ENCODE measurements around the gene PTTG2. TPM values are rescaled to one million over a fixed set of nuclear protein-coding genes. Genes with fewer than 3 reads are reported as not detected.
"Not testable (repeated sequence)": the region's sequence is repeated elsewhere in the genome, so short reads cannot be mapped to it uniquely, and the experiment has no call there.

The PTTG2 gene
- total RNA-seq, 1 experiment from 2014 or later: not detected

- Histone ChIP-seq H3K27me3 (ENCODE audit: low read length) (no peaks in the 10 kb centered on the region), H4K20me1 (ENCODE audit: insufficient read depth, low read depth, low read length) (no peaks in the 10 kb centered on the region), H3K36me3 (ENCODE audit: insufficient read depth, low read length) (no peaks in the 10 kb centered on the region), H3K27ac (ENCODE audit: low read length) (no peak overlapping the region), H3K4me2 (ENCODE audit: low read depth, low read length, poor library complexity, severe bottlenecking) (no peak overlapping the region), H3K9me2 (replicated peaks; ENCODE audit: insufficient read depth, low read length) (no peaks in the 10 kb centered on the region), H3K4me3 (ENCODE audit: low read length) (no peak overlapping the region), H3K4me1 (ENCODE audit: low read length) (peaks cover 4% of the 10 kb centered on the region; the same call in 1 of the 2 replicates), H2AFZ (ENCODE audit: low read length) (no peak overlapping the region), H3K9me3 (ENCODE audit: low read length) (no peaks in the 10 kb centered on the region), H3K79me2 (ENCODE audit: low read length) (no peaks in the 10 kb centered on the region), H3K9ac (ENCODE audit: low read length) (no peak overlapping the region)
- no peak for DNase-seq
These were observed 4.7 kb downstream of the PTTG2 start for GRCh38 chr4:37964734-37965457.

DNA sequence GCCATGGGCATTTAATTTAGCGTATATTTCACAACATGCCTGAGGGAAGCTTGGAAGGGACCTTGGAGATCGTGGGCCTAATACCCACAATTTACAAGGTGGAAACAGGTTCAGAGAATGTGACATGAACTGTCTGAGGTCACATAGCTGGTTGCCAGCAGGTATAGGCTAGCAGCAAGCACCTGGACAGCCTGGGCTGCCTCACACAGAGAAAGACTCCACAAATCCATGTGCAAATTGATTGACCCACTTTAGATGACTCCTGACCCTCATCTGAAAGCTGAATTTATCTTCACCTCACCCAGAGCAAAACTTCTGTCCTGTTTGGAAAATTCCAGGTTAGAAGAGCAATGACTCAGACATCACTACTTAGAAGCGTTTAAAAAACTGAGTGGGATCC, 5.8 kb downstream of the PTTG2 start:
- Histone ChIP-seq H3K4me2 (ENCODE audit: low read depth, low read length, poor library complexity, severe bottlenecking) (no peak overlapping the region), H3K27me3 (ENCODE audit: low read length) (no peaks in the 10 kb centered on the region), H3K27ac (ENCODE audit: low read length) (no peak overlapping the region), H3K9me2 (replicated peaks; ENCODE audit: insufficient read depth, low read length) (no peaks in the 10 kb centered on the region), H4K20me1 (ENCODE audit: insufficient read depth, low read depth, low read length) (no peaks in the 10 kb centered on the region), H3K9ac (ENCODE audit: low read length) (no peak overlapping the region), H3K4me1 (ENCODE audit: low read length) (peaks cover 9% of the 10 kb centered on the region), H2AFZ (ENCODE audit: low read length) (no peak overlapping the region), H3K9me3 (ENCODE audit: low read length) (no peaks in the 10 kb centered on the region), H3K36me3 (ENCODE audit: insufficient read depth, low read length) (no peaks in the 10 kb centered on the region), H3K79me2 (ENCODE audit: low read length) (no peaks in the 10 kb centered on the region), H3K4me3 (ENCODE audit: low read length) (no peak overlapping the region)
- DNase-seq: peak; percentile 4

- no peaks in the 10 kb centered on the region for H3K9me2 ChIP-seq (replicated peaks; ENCODE audit: insufficient read depth, low read length)
- H4K20me1 ChIP-seq (ENCODE audit: insufficient read depth, low read depth, low read length): no peaks in the 10 kb centered on the region
- no peaks in the 10 kb centered on the region for H3K36me3 ChIP-seq (ENCODE audit: insufficient read depth, low read length)
- H3K4me1 ChIP-seq (ENCODE audit: low read length): peaks cover 9% of the 10 kb centered on the region
- no peaks in the 10 kb centered on the region for H3K27me3 ChIP-seq (ENCODE audit: low read length)
- H3K27ac ChIP-seq (ENCODE audit: low read length): no peak overlapping the region
- H3K4me3 ChIP-seq (ENCODE audit: low read length): no peak overlapping the region
- no peaks in the 10 kb centered on the region for H3K79me2 ChIP-seq (ENCODE audit: low read length)
- H3K9ac ChIP-seq (ENCODE audit: low read length): no peak overlapping the region
- peak; percentile 28 for DNase-seq
- H2AFZ ChIP-seq (ENCODE audit: low read length): no peak overlapping the region
- H3K4me2 ChIP-seq (ENCODE audit: low read depth, low read length, poor library complexity, severe bottlenecking): no peak overlapping the region
- H3K9me3 ChIP-seq (ENCODE audit: low read length): no peaks in the 10 kb centered on the region
These were observed 7.5 kb downstream of the PTTG2 start for GRCh38 chr4:37967736-37968135.

- no peaks in the 10 kb centered on the region for H3K27me3 ChIP-seq (ENCODE audit: low read length)
- H3K9me3 ChIP-seq (ENCODE audit: low read length): no peaks in the 10 kb centered on the region
- no peak overlapping the region for H2AFZ ChIP-seq (ENCODE audit: low read length)
- H4K20me1 ChIP-seq (ENCODE audit: insufficient read depth, low read depth, low read length): no peaks in the 10 kb centered on the region
- no peaks in the 10 kb centered on the region for H3K36me3 ChIP-seq (ENCODE audit: insufficient read depth, low read length)
- H3K4me2 ChIP-seq (ENCODE audit: low read depth, low read length, poor library complexity, severe bottlenecking): no peak overlapping the region
- no peaks in the 10 kb centered on the region for H3K79me2 ChIP-seq (ENCODE audit: low read length)
- no peak overlapping the region for H3K4me3 ChIP-seq (ENCODE audit: low read length)
- no peak overlapping the region for H3K9ac ChIP-seq (ENCODE audit: low read length)
- no peaks in the 10 kb centered on the region for H3K9me2 ChIP-seq (replicated peaks; ENCODE audit: insufficient read depth, low read length)
- peaks cover 9% of the 10 kb centered on the region for H3K4me1 ChIP-seq (ENCODE audit: low read length)
- no peak overlapping the region for H3K27ac ChIP-seq (ENCODE audit: low read length)
- peak; percentile 22 for DNase-seq
These were observed 8.5 kb downstream of the PTTG2 start for GRCh38 chr4:37968747-37969146.

GRCh38 chr4:37970702-37971101, 10.5 kb downstream of the PTTG2 start:
- Histone ChIP-seq H3K9me2 (replicated peaks; ENCODE audit: insufficient read depth, low read length) (no peaks in the 10 kb centered on the region), H3K9ac (ENCODE audit: low read length) (no peak overlapping the region), H3K79me2 (ENCODE audit: low read length) (no peaks in the 10 kb centered on the region), H3K27ac (ENCODE audit: low read length) (no peak overlapping the region), H3K4me2 (ENCODE audit: low read depth, low read length, poor library complexity, severe bottlenecking) (no peak overlapping the region), H3K9me3 (ENCODE audit: low read length) (no peaks in the 10 kb centered on the region), H3K4me1 (ENCODE audit: low read length) (peaks cover 9% of the 10 kb centered on the region), H2AFZ (ENCODE audit: low read length) (no peak overlapping the region), H3K4me3 (ENCODE audit: low read length) (no peak overlapping the region), H3K36me3 (ENCODE audit: insufficient read depth, low read length) (no peaks in the 10 kb centered on the region), H3K27me3 (ENCODE audit: low read length) (no peaks in the 10 kb centered on the region), H4K20me1 (ENCODE audit: insufficient read depth, low read depth, low read length) (no peaks in the 10 kb centered on the region)
- DNase-seq: peak; percentile 85

DNA sequence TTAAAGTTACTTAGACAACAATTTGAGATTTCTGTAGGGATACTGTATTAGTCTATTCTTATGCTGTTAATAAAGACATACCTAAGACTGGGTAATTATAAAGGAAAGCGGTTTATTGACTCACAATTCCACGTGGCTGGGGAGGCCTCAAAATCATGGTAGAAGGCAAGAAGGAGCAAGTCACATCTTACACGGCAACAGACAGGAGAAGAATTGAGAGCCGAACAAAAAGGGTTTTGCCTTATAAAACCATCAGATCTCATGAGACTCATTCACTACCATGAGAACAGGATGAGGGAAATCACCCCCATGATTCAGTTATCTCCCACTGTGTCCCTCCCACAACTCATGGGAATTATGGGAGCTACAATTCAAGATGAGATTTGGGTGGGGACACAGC, 11.0 kb downstream of the PTTG2 start:
- Histone ChIP-seq H3K79me2 (ENCODE audit: low read length) (no peaks in the 10 kb centered on the region), H3K9me3 (ENCODE audit: low read length) (no peaks in the 10 kb centered on the region), H3K4me1 (ENCODE audit: low read length) (peaks cover 9% of the 10 kb centered on the region), H3K9ac (ENCODE audit: low read length) (no peak overlapping the region), H4K20me1 (ENCODE audit: insufficient read depth, low read depth, low read length) (no peaks in the 10 kb centered on the region), H3K36me3 (ENCODE audit: insufficient read depth, low read length) (no peaks in the 10 kb centered on the region), H3K9me2 (replicated peaks; ENCODE audit: insufficient read depth, low read length) (no peaks in the 10 kb centered on the region), H2AFZ (ENCODE audit: low read length) (no peak overlapping the region), H3K27me3 (ENCODE audit: low read length) (no peaks in the 10 kb centered on the region), H3K4me2 (ENCODE audit: low read depth, low read length, poor library complexity, severe bottlenecking) (no peak overlapping the region), H3K4me3 (ENCODE audit: low read length) (no peak overlapping the region), H3K27ac (ENCODE audit: low read length) (no peak overlapping the region)
- peak; percentile 21 for DNase-seq

GRCh38 chr4:37973441-37973840, 13.2 kb downstream of the PTTG2 start:
- Histone ChIP-seq H3K27ac (ENCODE audit: low read length) (no peak overlapping the region), H3K9ac (ENCODE audit: low read length) (no peak overlapping the region), H3K27me3 (ENCODE audit: low read length) (no peaks in the 10 kb centered on the region), H3K9me2 (replicated peaks; ENCODE audit: insufficient read depth, low read length) (no peaks in the 10 kb centered on the region), H3K4me1 (ENCODE audit: low read length) (peaks cover 23% of the 10 kb centered on the region), H3K36me3 (ENCODE audit: insufficient read depth, low read length) (no peaks in the 10 kb centered on the region), H3K9me3 (ENCODE audit: low read length) (no peaks in the 10 kb centered on the region), H3K4me2 (ENCODE audit: low read depth, low read length, poor library complexity, severe bottlenecking) (no peak overlapping the region), H3K79me2 (ENCODE audit: low read length) (peaks cover 9% of the 10 kb centered on the region), H2AFZ (ENCODE audit: low read length) (no peak overlapping the region), H3K4me3 (ENCODE audit: low read length) (no peak overlapping the region), H4K20me1 (ENCODE audit: insufficient read depth, low read depth, low read length) (no peaks in the 10 kb centered on the region)
- DNase-seq: peak; percentile 19

DNA sequence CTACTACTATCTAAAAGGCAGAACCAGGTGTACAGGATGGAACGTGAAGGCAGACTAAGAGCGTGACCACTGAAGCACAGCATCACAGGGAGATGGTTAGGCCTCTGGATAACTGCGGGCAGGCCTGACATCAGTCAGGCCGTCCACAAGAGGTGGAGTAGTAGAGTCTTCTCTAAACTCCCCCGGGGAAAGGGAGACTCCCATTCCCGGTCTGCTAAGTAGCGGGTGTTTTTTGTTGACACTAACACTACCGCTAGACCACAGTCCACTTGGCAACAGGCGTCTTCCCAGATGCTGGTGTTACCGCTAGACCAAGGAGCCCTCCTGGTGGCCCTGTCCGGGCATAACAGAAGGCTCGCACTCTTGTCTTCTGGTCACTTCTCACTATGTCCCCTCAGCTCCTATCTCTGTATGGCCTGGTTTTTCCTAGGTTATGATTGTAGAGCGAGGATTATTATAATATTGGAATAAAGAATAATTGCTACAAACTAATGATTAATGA, 15.2 kb downstream of the PTTG2 start:
- H3K9me2 ChIP-seq (replicated peaks; ENCODE audit: insufficient read depth, low read length); H3K9ac ChIP-seq (ENCODE audit: low read length); H3K27me3 ChIP-seq (ENCODE audit: low read length); H3K9me3 ChIP-seq (ENCODE audit: low read length); H3K4me3 ChIP-seq (ENCODE audit: low read length); H3K27ac ChIP-seq (ENCODE audit: low read length); H2AFZ ChIP-seq (ENCODE audit: low read length); H3K36me3 ChIP-seq (ENCODE audit: insufficient read depth, low read length); H3K4me2 ChIP-seq (ENCODE audit: low read depth, low read length, poor library complexity, severe bottlenecking); H4K20me1 ChIP-seq (ENCODE audit: insufficient read depth, low read depth, low read length): not testable (repeated sequence)
- peaks cover 27% of the 10 kb centered on the region for H3K79me2 ChIP-seq (ENCODE audit: low read length)
- H3K4me1 ChIP-seq (ENCODE audit: low read length): peaks cover 34% of the 10 kb centered on the region
- DNase-seq: peak; percentile 27
